Stimulated activated CD4-positive, alpha-beta T cell treated with anti-CD3 and anti-CD28 coated beads, Interleukin-12 subunit alpha, Interleukin-12 subunit beta, amount 100 ng/mL, for 48 hours (primary cell): ENCODE measurements around the gene SNED1.

Experiments
- DNase-seq, 3 donors: peaks; one replicate each; pipeline ENCODE4 v3.0.0-alpha.2; 2020; ENCODE audit warnings: low read depth in 2 of 3, low spot score in 1 of 3

SNED1 gene

GRCh38 chr2:241003830-241004564, 5.6 kb downstream of the SNED1 start:
- DNase-seq = no peak

- no peak for DNase-seq
Observed at GRCh38 chr2:241005569-241005968, 7.2 kb downstream of the SNED1 start.

GRCh38 chr2:241006412-241006811, 8.0 kb downstream of the SNED1 start:
- DNase-seq = no peak

- no peak for DNase-seq
Observed at GRCh38 chr2:241007111-241007510, 8.7 kb downstream of the SNED1 start.

- DNase-seq = no peak
Observed at GRCh38 chr2:241007880-241008710, 9.7 kb downstream of the SNED1 start.

- DNase-seq = no peak
Observed at GRCh38 chr2:241008711-241009121, 10.3 kb downstream of the SNED1 start.

- no peak for DNase-seq
Observed at GRCh38 chr2:241009191-241009590, 10.8 kb downstream of the SNED1 start.

- DNase-seq = peak in 1 of 3 donors; percentile 13
Observed at GRCh38 chr2:241009601-241010530, 11.4 kb downstream of the SNED1 start.

GRCh38 chr2:241010531-241011295, 12.3 kb downstream of the SNED1 start:
- no peak for DNase-seq

GRCh38 chr2:241011296-241011600, 12.8 kb downstream of the SNED1 start:
- DNase-seq = no peak

GRCh38 chr2:241011751-241012510, 13.5 kb downstream of the SNED1 start:
- DNase-seq = no peak

- DNase-seq = no peak
Observed at GRCh38 chr2:241014224-241014623, 15.8 kb downstream of the SNED1 start.

- no peak for DNase-seq
Observed at GRCh38 chr2:241014764-241015163, 16.3 kb downstream of the SNED1 start.

- no peak for DNase-seq
Observed at GRCh38 chr2:241015439-241015838, 17.0 kb downstream of the SNED1 start.

- DNase-seq = no peak
Observed at GRCh38 chr2:241017228-241017940, 19.0 kb downstream of the SNED1 start.

GRCh38 chr2:241018051-241018891, 19.9 kb downstream of the SNED1 start:
- no peak for DNase-seq

GRCh38 chr2:241019441-241020139, 21.2 kb downstream of the SNED1 start:
- no peak for DNase-seq

GRCh38 chr2:241020201-241020600, 21.8 kb downstream of the SNED1 start:
- no peak for DNase-seq
